GM23248 (cell line): Measurements from ENCODE around the gene KRTAP19-1. TPM values are rescaled to one million over a fixed set of nuclear protein-coding genes. Genes with fewer than 3 reads are reported as not detected.
"Not testable (repeated sequence)": the region's sequence is repeated elsewhere in the genome, so short reads cannot be mapped to it uniquely, and the experiment has no call there.

Experiments
- DNase-seq: peaks from one replicate; pipeline ENCODE4 v3.0.0-alpha.2; 2015
- H2AFZ ChIP-seq: fragments of 200-600 bp; sonication (generic); 2 replicates; pipeline ENCODE4 v1.6.1; 2016; ENCODE audit warnings: antibody characterized with exemption
- H3F3A ChIP-seq: fragments of 200-600 bp; sonication (generic); 2 replicates; pipeline ENCODE4 v1.6.1; 2016; ENCODE audit warnings: mild to moderate bottlenecking, antibody characterized with exemption, mixed run types; ENCODE audit not compliant: insufficient read depth
- H3K27ac ChIP-seq: fragments of 200-600 bp; sonication (generic); 2 replicates; pipeline ENCODE4 v1.5.1; 2016; ENCODE audit warnings: mild to moderate bottlenecking
- H3K27me3 ChIP-seq: fragments of 200-600 bp; sonication (generic); replicated peaks from 2 replicates; pipeline ENCODE4 v1.6.1; 2016; ENCODE audit warnings: mild to moderate bottlenecking; ENCODE audit not compliant: insufficient read depth
- H3K36me3 ChIP-seq: fragments of 200-600 bp; sonication (generic); 2 replicates; pipeline ENCODE4 v1.6.1; 2016; ENCODE audit warnings: low read depth, mild to moderate bottlenecking
- H3K4me1 ChIP-seq: fragments of 200-600 bp; sonication (generic); 2 replicates; pipeline ENCODE4 v1.6.1; 2016; ENCODE audit warnings: mild to moderate bottlenecking; ENCODE audit not compliant: insufficient read depth
- H3K4me2 ChIP-seq: fragments of 200-600 bp; sonication (generic); one replicate; pipeline ENCODE4 v1.6.1; 2016; ENCODE audit warnings: mild to moderate bottlenecking; ENCODE audit not compliant: unreplicated experiment
- H3K4me3 ChIP-seq: fragments of 200-600 bp; sonication (generic); 2 replicates; pipeline ENCODE4 v1.5.1; 2016; ENCODE audit warnings: mild to moderate bottlenecking
- H3K79me2 ChIP-seq: fragments of 200-600 bp; sonication (generic); 2 replicates; pipeline ENCODE4 v1.6.1; 2016; ENCODE audit warnings: mild to moderate bottlenecking; ENCODE audit not compliant: insufficient read depth
- H3K9ac ChIP-seq: fragments of 200-600 bp; sonication (generic); 2 replicates; pipeline ENCODE4 v1.6.1; 2016; ENCODE audit warnings: mild to moderate bottlenecking
- H3K9me2 ChIP-seq: fragments of 200-600 bp; sonication (generic); 2 replicates; pipeline ENCODE4 v1.6.1; 2016; ENCODE audit warnings: mixed run types, mild to moderate bottlenecking, moderate library complexity; ENCODE audit not compliant: insufficient read depth
- H3K9me3 ChIP-seq: fragments of 200-600 bp; sonication (generic); one replicate; pipeline ENCODE4 v1.6.1; 2017; ENCODE audit warnings: low read depth
- H4K20me1 ChIP-seq: fragments of 200-600 bp; sonication (generic); 2 replicates; pipeline ENCODE4 v1.6.0; 2016; ENCODE audit not compliant: insufficient read depth
- EZH2 ChIP-seq: fragments of 200-600 bp; sonication (generic); IDR thresholded peaks from 2 replicates; pipeline ENCODE4 v1.6.1; 2018; ENCODE audit warnings: antibody characterized with exemption, mild to moderate bottlenecking; ENCODE audit not compliant: insufficient read depth, poor library complexity, severe bottlenecking
- EZH2phosphoT487 ChIP-seq: fragments of 200-600 bp; sonication (generic); IDR thresholded peaks from 2 replicates; pipeline ENCODE4 v1.6.1; 2018; ENCODE audit warnings: antibody characterized with exemption, moderate library complexity, mild to moderate bottlenecking, low read depth; ENCODE audit not compliant: insufficient read depth
- WGBS, 2 experiments: methylation state at CpG; one replicate each; pipeline ENCODE4 v1.1.6; 2015 to 2017; ENCODE audit warnings: low lambda C conversion rate in 2 of 2, low coverage in 1 of 2; ENCODE audit errors: missing lambda C conversion rate in 2 of 2; 5-methylcytosine and 5-hydroxymethylcytosine counted together
- in situ Hi-C: fragments of 300-500 bp; cut with MboI; formaldehyde crosslinking; loops from 2 replicates; pipeline ENCODE4 v1.15.0; 2020
- polyA plus RNA-seq: library from polyadenylated mRNA; unstranded; fragments of >200 nt; fragmentation: Nextera tagmentation; extraction: Ambion mirVana; gene quantifications from 2 replicates; pipeline ENCODE4 v1.2.1, GENCODE V29; 2016
- total RNA-seq: library from RNA; depleted of rRNA; stranded (reverse); fragments of >200 nt; shearing (Covaris generic); gene quantifications from 2 replicates; pipeline ENCODE4 v1.2.3, GENCODE V29; 2014; rRNA removed

The KRTAP19-1 gene
- total RNA-seq (not detected in 2 replicates), polyA plus RNA-seq (not detected in 2 replicates)

GRCh38 chr21:30480145-30480544 is at the start of gene KRTAP19-1:
TSS of gene KRTAP19-1 (minus strand) at chr21:30480367. CDS start at chr21:30480317, 50 bp downstream.
- H3K9me3 ChIP-seq, result no peaks in the 10 kb centered on the region
- H3K36me3 ChIP-seq, result no peaks in the 10 kb centered on the region
- TF ChIP-seq EZH2 (no peak), EZH2phosphoT487 (no peak)
- no peak within 1 kb of the TSS for H2AFZ ChIP-seq
- no peaks in the 10 kb centered on the region for H4K20me1 ChIP-seq
- H3K9ac ChIP-seq, result no peak within 1 kb of the TSS
- no peaks in the 10 kb centered on the region for H3K9me2 ChIP-seq
- no peak for DNase-seq
- H3K4me3 ChIP-seq, result no peak within 1 kb of the TSS
- H3F3A ChIP-seq, result no peaks in the 10 kb centered on the region
- WGBS, 2 experiments, result 25 to 30% methylated on average over 7 of the region's 7 CpGs
- H3K4me2 ChIP-seq, result no peak within 1 kb of the TSS
- in situ Hi-C loops, result no loop called here
- H3K27ac ChIP-seq, result no peak within 1 kb of the TSS
- no peaks in the 10 kb centered on the region for H3K27me3 ChIP-seq
- no peaks in the 10 kb centered on the region for H3K4me1 ChIP-seq
- H3K79me2 ChIP-seq, result no peaks in the 10 kb centered on the region

- DNase-seq, result no peak
- Histone ChIP-seq H3K9me3 (peaks cover 5% of the 10 kb centered on the region), H3K27ac (no peak overlapping the region), H3K9me2 (no peaks in the 10 kb centered on the region), H3K36me3 (no peaks in the 10 kb centered on the region), H3K27me3 (no peaks in the 10 kb centered on the region), H3F3A (no peaks in the 10 kb centered on the region), H3K4me1 (no peaks in the 10 kb centered on the region), H3K9ac (no peak overlapping the region), H2AFZ (no peak overlapping the region), H3K79me2 (no peaks in the 10 kb centered on the region), H4K20me1 (no peaks in the 10 kb centered on the region), H3K4me2 (no peak overlapping the region), H3K4me3 (no peak overlapping the region)
- TF ChIP-seq EZH2 (no peak), EZH2phosphoT487 (no peak)
- in situ Hi-C loops, result no loop called here
- 12 to 44% methylated on average over 1 of the region's 1 CpG for WGBS, 2 experiments
Observed at GRCh38 chr21:30518876-30519275, 38.7 kb upstream of the KRTAP19-1 start.

- Histone ChIP-seq H3K27ac (no peak overlapping the region), H3K4me2 (no peak overlapping the region), H3K9me2 (no peaks in the 10 kb centered on the region), H3K9me3 (no peaks in the 10 kb centered on the region), H3K4me1 (no peaks in the 10 kb centered on the region), H3K9ac (no peak overlapping the region), H4K20me1 (no peaks in the 10 kb centered on the region), H2AFZ (no peak overlapping the region), H3F3A (no peaks in the 10 kb centered on the region), H3K36me3 (no peaks in the 10 kb centered on the region), H3K27me3 (no peaks in the 10 kb centered on the region), H3K79me2 (no peaks in the 10 kb centered on the region), H3K4me3 (no peak overlapping the region)
- TF ChIP-seq EZH2phosphoT487 (no peak), EZH2 (no peak)
- no peak for DNase-seq
- in situ Hi-C loops, result no loop called here
- 0 to 12% methylated on average over 1 of the region's 1 CpG for WGBS, 2 experiments
Observed at GRCh38 chr21:30515681-30516080, 35.5 kb upstream of the KRTAP19-1 start.

- H3K9ac ChIP-seq, in situ Hi-C loops, H2AFZ ChIP-seq, H3K9me2 ChIP-seq, H3K79me2 ChIP-seq, H3K27me3 ChIP-seq, H4K20me1 ChIP-seq, H3F3A ChIP-seq, H3K4me3 ChIP-seq, H3K36me3 ChIP-seq, H3K4me2 ChIP-seq, DNase-seq, H3K9me3 ChIP-seq, H3K27ac ChIP-seq, H3K4me1 ChIP-seq: not testable (repeated sequence)
- WGBS, 2 experiments, result 8 to 10% methylated on average over 4 of the region's 4 CpGs
Observed at GRCh38 chr21:30505621-30506205, 25.5 kb upstream of the KRTAP19-1 start.

GRCh38 chr21:30502041-30502440 is 21.9 kb upstream of the KRTAP19-1 start, which contains the start of gene KRTAP19-5:
TSS of gene KRTAP19-5 (minus strand) at chr21:30502141. CDS start at chr21:30502090, 51 bp downstream.
- Histone ChIP-seq H2AFZ (no peak within 1 kb of the TSS), H3K9me3 (no peaks in the 10 kb centered on the region), H3K4me2 (no peak within 1 kb of the TSS), H3K9ac (no peak within 1 kb of the TSS), H3K27ac (no peak within 1 kb of the TSS), H3K4me1 (no peaks in the 10 kb centered on the region), H3K27me3 (no peaks in the 10 kb centered on the region), H3K9me2 (no peaks in the 10 kb centered on the region), H3K4me3 (no peak within 1 kb of the TSS), H4K20me1 (no peaks in the 10 kb centered on the region), H3K79me2 (no peaks in the 10 kb centered on the region), H3K36me3 (no peaks in the 10 kb centered on the region), H3F3A (no peaks in the 10 kb centered on the region)
- 27 to 33% methylated on average over 6 of the region's 6 CpGs for WGBS, 2 experiments
- DNase-seq, result no peak
- in situ Hi-C loops, result no loop called here
- TF ChIP-seq EZH2, result no peak
- no peak for TF ChIP-seq EZH2phosphoT487
